Neural cell (in vitro differentiated cells): ENCODE data around the gene SPON1. TPM values are rescaled to one million over a fixed set of nuclear protein-coding genes. Genes with fewer than 3 reads are reported as not detected.

ENCODE experiments used
- H2AFZ ChIP-seq: fragments of 200-600, 300-800 bp; sonication (generic), shearing (Covaris generic); 2 replicates; pipeline ENCODE4 v1.6.0; 2014; ENCODE audit warnings: low read depth, mild to moderate bottlenecking, antibody characterized with exemption, low read length, moderate library complexity
- H3F3A ChIP-seq: fragments of 200-600 bp; shearing (Covaris generic); 2 replicates; pipeline ENCODE4 v1.6.1; 2016; ENCODE audit warnings: mild to moderate bottlenecking, moderate library complexity, mixed read lengths, antibody characterized with exemption, low read length; ENCODE audit not compliant: insufficient read depth, poor library complexity, severe bottlenecking
- H3K27ac ChIP-seq: fragments of 200-600, 300-800 bp; sonication (generic), shearing (Covaris generic); 2 replicates; pipeline ENCODE4 v1.5.1; 2014; ENCODE audit warnings: mild to moderate bottlenecking, low read length, moderate library complexity
- H3K27me3 ChIP-seq: fragments of 300-800, 200-600 bp; sonication (generic), shearing (Covaris generic); 2 replicates; pipeline ENCODE4 v1.6.0; 2014; ENCODE audit warnings: mild to moderate bottlenecking, low read depth, low read length, moderate library complexity; ENCODE audit not compliant: insufficient read depth
- H3K36me3 ChIP-seq: fragments of 300-800, 200-600 bp; sonication (generic), shearing (Covaris generic); 2 replicates; pipeline ENCODE4 v1.5.1; 2014; ENCODE audit warnings: mild to moderate bottlenecking, antibody characterized with exemption, low read length, moderate library complexity; ENCODE audit not compliant: insufficient read depth
- H3K4me2 ChIP-seq: fragments of 300-800, 200-600 bp; sonication (generic), shearing (Covaris generic); 2 replicates; pipeline ENCODE4 v1.6.0; 2014; ENCODE audit warnings: mild to moderate bottlenecking, low read length
- H3K4me3 ChIP-seq: fragments of 300-800, 200-600 bp; sonication (generic), shearing (Covaris generic); 2 replicates; pipeline ENCODE4 v1.5.1; 2014; ENCODE audit warnings: mild to moderate bottlenecking, low read length, moderate library complexity
- H3K79me2 ChIP-seq: fragments of 200-600 bp; shearing (Covaris generic); replicated peaks from 2 replicates; pipeline ENCODE4 v1.6.0; 2014; ENCODE audit warnings: mild to moderate bottlenecking, low read length, moderate library complexity; ENCODE audit not compliant: insufficient read depth
- H3K9ac ChIP-seq: fragments of 300-800, 200-600 bp; sonication (generic), shearing (Covaris generic); 2 replicates; pipeline ENCODE4 v1.6.1; 2016; ENCODE audit warnings: mild to moderate bottlenecking, low read length, mixed read lengths
- H3K9me2 ChIP-seq: fragments of 200-600 bp; shearing (Covaris generic); 2 replicates; pipeline ENCODE4 v1.6.1; 2016; ENCODE audit warnings: mild to moderate bottlenecking, low read length, mixed read lengths; ENCODE audit not compliant: insufficient read depth
- H3K9me3 ChIP-seq: fragments of 200-600, 300-800 bp; sonication (generic), shearing (Covaris generic); 2 replicates; pipeline ENCODE4 v1.6.1; 2016; ENCODE audit warnings: mild to moderate bottlenecking, mixed run types, low read length, moderate library complexity, mixed read lengths
- H4K20me1 ChIP-seq: fragments of 200-600 bp; shearing (Covaris generic); 2 replicates; pipeline ENCODE4 v1.6.1; 2016; ENCODE audit warnings: mild to moderate bottlenecking, mixed run types; ENCODE audit not compliant: insufficient read depth
- EP300 ChIP-seq: fragments of 450-650 bp; conservative IDR thresholded peaks from 2 replicates; pipeline ENCODE4 v1.6.1; 2014; ENCODE audit warnings: antibody characterized with exemption, mild to moderate bottlenecking, moderate library complexity; ENCODE audit not compliant: poor library complexity, severe bottlenecking
- EZH2 ChIP-seq: fragments of 200-600, 300-800 bp; shearing (Covaris generic), sonication (generic); IDR thresholded peaks from 2 replicates; pipeline ENCODE4 v1.6.1; 2014; ENCODE audit warnings: antibody characterized with exemption, low read length, borderline replicate concordance, mild to moderate bottlenecking; ENCODE audit not compliant: insufficient read depth, poor library complexity, severe bottlenecking
- MXI1 ChIP-seq: fragments of 450-650 bp; conservative IDR thresholded peaks from 2 replicates; pipeline ENCODE4 v1.6.1; 2014; ENCODE audit warnings: antibody characterized with exemption, mild to moderate bottlenecking; ENCODE audit not compliant: poor library complexity, severe bottlenecking
- POLR2AphosphoS5 ChIP-seq: IDR thresholded peaks from 2 replicates; pipeline ENCODE4 v1.6.1; 2012
- RAD21 ChIP-seq: fragments of 450-650 bp; conservative IDR thresholded peaks from 2 replicates; pipeline ENCODE4 v1.6.1; 2014; ENCODE audit warnings: antibody characterized with exemption, mild to moderate bottlenecking, moderate library complexity
- REST ChIP-seq: IDR thresholded peaks from 2 replicates; pipeline ENCODE4 v1.6.1; 2012; ENCODE audit warnings: borderline replicate concordance
- SMC3 ChIP-seq: fragments of 450-650 bp; conservative IDR thresholded peaks from 2 replicates; pipeline ENCODE4 v1.6.1; 2014; ENCODE audit warnings: antibody characterized with exemption, mild to moderate bottlenecking, moderate library complexity; ENCODE audit not compliant: poor library complexity
- TAF1 ChIP-seq: IDR thresholded peaks from 2 replicates; pipeline ENCODE4 v1.6.1; 2012; ENCODE audit warnings: low read depth
- polyA plus RNA-seq: library from polyadenylated mRNA; depleted of rRNA; stranded (reverse); fragments of >200 nt; gene quantifications from 2 replicates; pipeline ENCODE4 v1.2.3, GENCODE V29; 2014
- TF ChIP-seq, protein P1 (sequence below): fragments of 450-650 bp; IDR thresholded peaks from 2 replicates; pipeline ENCODE4 v1.5.1; 2014; ENCODE audit warnings: antibody characterized with exemption, mild to moderate bottlenecking, moderate library complexity; ENCODE audit not compliant: poor library complexity, severe bottlenecking

SPON1 gene
- polyA plus RNA-seq, 1 donor from 2014 or later = 0.66 TPM

GRCh38 chr11:14228356-14228755 lies 265.8 kb downstream of the SPON1 start:
- Histone ChIP-seq H3K4me2 (no peak overlapping the region), H3K9me2 (no peaks in the 10 kb centered on the region), H3K36me3 (no peaks in the 10 kb centered on the region), H3K79me2 (no peaks in the 10 kb centered on the region), H2AFZ (no peak overlapping the region), H4K20me1 (no peaks in the 10 kb centered on the region), H3F3A (no peaks in the 10 kb centered on the region), H3K4me3 (no peak overlapping the region), H3K27me3 (no peaks in the 10 kb centered on the region), H3K9me3 (no peaks in the 10 kb centered on the region), H3K9ac (no peak overlapping the region), H3K27ac (no peak overlapping the region)
- TF ChIP-seq RAD21 (no peak), SMC3 (no peak), EP300 (no peak), EZH2 (no peak), REST (no peak), TAF1 (no peak), POLR2AphosphoS5 (no peak), MXI1 (no peak)
- TF ChIP-seq, protein P1, sequence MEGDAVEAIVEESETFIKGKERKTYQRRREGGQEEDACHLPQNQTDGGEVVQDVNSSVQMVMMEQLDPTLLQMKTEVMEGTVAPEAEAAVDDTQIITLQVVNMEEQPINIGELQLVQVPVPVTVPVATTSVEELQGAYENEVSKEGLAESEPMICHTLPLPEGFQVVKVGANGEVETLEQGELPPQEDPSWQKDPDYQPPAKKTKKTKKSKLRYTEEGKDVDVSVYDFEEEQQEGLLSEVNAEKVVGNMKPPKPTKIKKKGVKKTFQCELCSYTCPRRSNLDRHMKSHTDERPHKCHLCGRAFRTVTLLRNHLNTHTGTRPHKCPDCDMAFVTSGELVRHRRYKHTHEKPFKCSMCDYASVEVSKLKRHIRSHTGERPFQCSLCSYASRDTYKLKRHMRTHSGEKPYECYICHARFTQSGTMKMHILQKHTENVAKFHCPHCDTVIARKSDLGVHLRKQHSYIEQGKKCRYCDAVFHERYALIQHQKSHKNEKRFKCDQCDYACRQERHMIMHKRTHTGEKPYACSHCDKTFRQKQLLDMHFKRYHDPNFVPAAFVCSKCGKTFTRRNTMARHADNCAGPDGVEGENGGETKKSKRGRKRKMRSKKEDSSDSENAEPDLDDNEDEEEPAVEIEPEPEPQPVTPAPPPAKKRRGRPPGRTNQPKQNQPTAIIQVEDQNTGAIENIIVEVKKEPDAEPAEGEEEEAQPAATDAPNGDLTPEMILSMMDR = no peak

DNA sequence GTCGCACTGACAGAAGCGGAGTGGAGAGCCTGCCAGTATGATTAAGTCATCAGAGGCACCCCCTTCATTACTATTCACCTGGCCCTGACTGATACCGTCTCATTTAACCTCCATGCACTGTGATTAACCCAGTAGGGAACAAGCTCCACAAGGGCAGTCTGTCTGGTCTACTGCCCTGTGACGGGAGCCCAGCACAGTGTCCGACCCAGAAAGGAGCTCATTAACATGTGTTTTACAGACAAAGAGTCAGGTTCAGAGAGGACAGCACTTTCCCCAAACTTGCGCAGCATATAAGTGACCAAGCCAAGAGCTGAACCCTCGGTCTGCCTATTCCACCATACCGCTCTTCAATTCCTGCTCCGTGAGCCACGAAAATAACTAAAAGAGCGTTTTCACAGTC lies 266.9 kb downstream of the SPON1 start:
- Histone ChIP-seq H3K4me2 (no peak overlapping the region), H3K9ac (no peak overlapping the region)

More for the DNA sequence above, 266.9 kb downstream of the SPON1 start:
- Histone ChIP-seq H2AFZ (no peak overlapping the region), H3K4me3 (no peak overlapping the region), H3K27me3 (no peaks in the 10 kb centered on the region), H4K20me1 (no peaks in the 10 kb centered on the region), H3K36me3 (no peaks in the 10 kb centered on the region), H3K27ac (no peak overlapping the region), H3F3A (no peaks in the 10 kb centered on the region), H3K9me3 (no peaks in the 10 kb centered on the region), H3K9me2 (no peaks in the 10 kb centered on the region), H3K79me2 (no peaks in the 10 kb centered on the region)
- TF ChIP-seq, protein P1 = no peak
- TF ChIP-seq POLR2AphosphoS5 (no peak), EP300 (no peak), TAF1 (no peak), MXI1 (no peak), RAD21 (no peak), REST (no peak), SMC3 (no peak), EZH2 (no peak)
